UCSD-AML1 (cell line): ENCODE measurements around the gene MAST2.
"Not testable (repeated sequence)": the region's sequence is repeated elsewhere in the genome, so short reads cannot be mapped to it uniquely, and the experiment has no call there.

ENCODE experiments used
- DNase-seq: peaks from one replicate; lab custom pipeline; 2025; ENCODE audit not compliant: unreplicated experiment; lab: John Stamatoyannopoulos, UW

The MAST2 gene

DNA sequence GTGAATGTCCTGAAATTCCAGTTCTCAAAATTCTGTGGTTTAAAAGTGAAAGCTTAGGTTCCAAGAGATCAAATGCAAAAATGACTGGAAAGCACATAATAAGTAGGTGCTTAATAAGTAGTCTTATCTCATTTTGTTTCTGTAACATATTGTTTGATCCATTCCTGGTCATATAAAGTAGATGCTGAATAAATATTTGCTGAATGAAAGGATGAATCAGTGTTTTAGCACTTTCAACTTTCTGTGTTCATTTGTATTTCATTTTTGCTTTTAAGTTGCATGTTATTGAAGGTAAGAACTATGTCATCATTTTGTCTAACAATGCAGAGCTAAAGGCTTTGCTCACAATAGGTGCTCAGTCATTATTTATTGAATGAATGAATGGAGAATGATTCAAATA, 6.3 kb downstream of the MAST2 start:
- DNase-seq: no peak

- no peak for DNase-seq
Observed at GRCh38 chr1:45814776-45815175, 11.4 kb downstream of the MAST2 start.

GRCh38 chr1:45815667-45816458, 12.5 kb downstream of the MAST2 start:
- no peak for DNase-seq

- no peak for DNase-seq
Observed at GRCh38 chr1:45820173-45820572, 16.8 kb downstream of the MAST2 start.

- no peak for DNase-seq
Observed at GRCh38 chr1:45820788-45821187, 17.4 kb downstream of the MAST2 start.

DNA sequence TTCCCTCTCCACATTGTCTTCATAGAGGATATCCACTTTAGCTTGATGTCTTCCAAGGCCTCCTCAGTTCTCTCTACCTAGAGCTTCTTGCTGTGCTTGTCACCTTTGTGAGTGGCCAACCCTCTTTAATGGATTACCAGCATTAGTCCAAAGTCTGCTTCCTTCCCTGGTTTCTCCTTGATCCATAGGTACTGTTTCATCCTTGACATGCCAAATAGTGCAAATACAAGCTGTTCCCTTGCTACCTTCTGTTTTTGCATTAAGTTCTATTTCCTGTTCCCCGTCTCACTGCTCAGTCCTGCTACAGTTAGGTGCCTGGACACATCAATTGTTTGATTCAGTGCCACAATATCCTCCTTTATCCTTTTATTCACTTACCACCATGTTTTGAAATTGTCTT, 19.2 kb downstream of the MAST2 start:
- no peak for DNase-seq

GRCh38 chr1:45824607-45825006, 21.2 kb downstream of the MAST2 start:
- no peak for DNase-seq

DNA sequence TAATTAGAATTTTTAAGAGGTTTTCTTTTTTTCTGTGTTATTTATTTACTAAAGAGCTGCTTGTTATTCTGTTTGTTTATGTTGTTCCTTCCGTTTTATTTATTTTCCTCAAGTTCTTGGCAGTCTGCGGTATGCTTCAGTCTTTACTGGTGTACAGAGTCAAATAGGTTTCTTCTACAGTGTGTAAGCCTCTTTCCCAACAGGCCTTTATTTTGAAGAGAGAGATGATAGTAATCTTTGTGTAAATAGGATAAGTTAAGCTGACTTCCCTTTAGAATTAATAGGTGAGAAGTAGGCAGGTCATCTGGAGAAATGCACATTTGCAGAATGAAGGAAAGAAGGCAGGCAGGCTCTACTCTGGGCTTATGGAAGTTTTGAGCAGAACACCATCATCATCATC, 23.8 kb downstream of the MAST2 start:
- no peak for DNase-seq

DNA sequence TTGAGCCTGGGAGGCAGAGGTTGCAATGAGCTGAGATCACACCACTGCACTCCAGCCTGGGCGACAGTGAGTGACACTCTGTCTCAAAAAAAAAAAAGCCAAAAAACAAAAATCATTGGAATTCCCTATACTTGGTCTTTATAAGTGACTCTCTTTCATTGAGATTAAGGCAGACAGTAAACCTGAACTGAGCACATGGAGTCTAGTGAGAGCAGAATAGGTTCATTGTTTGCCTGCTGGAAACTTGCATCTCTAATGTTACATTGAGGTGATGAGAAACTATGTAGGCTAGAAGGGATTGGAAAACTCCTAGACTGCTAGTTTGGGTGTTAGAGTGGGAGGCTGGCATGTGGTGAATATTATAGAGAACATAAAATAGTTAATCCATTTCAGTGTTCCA, 25.4 kb downstream of the MAST2 start:
- no peak for DNase-seq

GRCh38 chr1:45833361-45833760, 29.9 kb downstream of the MAST2 start:
- no peak for DNase-seq

- DNase-seq: no peak
Observed at GRCh38 chr1:45834689-45835088, 31.3 kb downstream of the MAST2 start.

- DNase-seq: no peak
Observed at GRCh38 chr1:45836451-45836850, 33.0 kb downstream of the MAST2 start.

DNA sequence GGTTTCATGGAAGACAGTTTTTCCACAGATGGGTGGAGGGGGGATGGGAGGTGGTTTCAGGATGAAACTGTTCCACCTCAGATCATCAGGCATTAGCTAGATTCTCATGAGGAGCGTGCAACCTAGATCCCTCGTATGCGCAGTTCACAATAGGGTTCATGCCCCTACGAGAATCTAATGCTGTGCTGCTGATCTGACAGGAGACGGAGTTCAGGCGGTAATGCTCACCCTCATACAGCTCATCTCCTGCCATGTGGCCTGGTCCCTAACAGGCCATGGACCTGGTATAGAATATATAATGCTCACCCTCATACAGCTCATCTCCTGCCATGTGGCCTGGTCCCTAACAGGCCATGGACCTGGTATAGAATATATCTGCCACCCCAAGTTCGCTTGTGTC, 33.4 kb downstream of the MAST2 start:
- DNase-seq: not testable (repeated sequence)

GRCh38 chr1:45838322-45838721, 34.9 kb downstream of the MAST2 start:
- DNase-seq: not testable (repeated sequence)

- no peak for DNase-seq
Observed at GRCh38 chr1:45840704-45841103, 37.3 kb downstream of the MAST2 start.

- no peak for DNase-seq
Observed at GRCh38 chr1:45842786-45843185, 39.4 kb downstream of the MAST2 start.

GRCh38 chr1:45843474-45843905, 40.1 kb downstream of the MAST2 start:
- DNase-seq: no peak

- not testable (repeated sequence) for DNase-seq
Observed at GRCh38 chr1:45844000-45844399, 40.6 kb downstream of the MAST2 start.

- DNase-seq: no peak
Observed at GRCh38 chr1:45846931-45847330, 43.5 kb downstream of the MAST2 start.

DNA sequence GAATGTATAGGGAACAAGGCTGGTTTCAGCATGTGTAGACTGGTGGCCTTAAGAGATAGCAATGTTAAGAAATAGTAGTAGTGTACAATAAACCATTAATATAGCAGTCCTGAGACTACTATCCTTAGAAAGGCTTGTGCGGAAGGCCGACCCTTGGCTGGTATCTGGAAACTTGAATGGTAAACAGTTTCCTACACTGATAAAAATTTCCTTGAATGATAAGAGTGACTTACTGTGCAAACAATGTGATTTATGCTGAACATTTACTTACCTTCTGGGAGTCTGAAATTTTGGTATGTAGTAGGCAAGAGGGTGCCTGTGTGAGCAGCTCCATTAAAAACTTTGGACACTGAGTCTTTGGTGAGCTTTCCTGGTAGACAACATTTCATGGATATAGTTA, 44.7 kb downstream of the MAST2 start:
- DNase-seq: no peak

DNA sequence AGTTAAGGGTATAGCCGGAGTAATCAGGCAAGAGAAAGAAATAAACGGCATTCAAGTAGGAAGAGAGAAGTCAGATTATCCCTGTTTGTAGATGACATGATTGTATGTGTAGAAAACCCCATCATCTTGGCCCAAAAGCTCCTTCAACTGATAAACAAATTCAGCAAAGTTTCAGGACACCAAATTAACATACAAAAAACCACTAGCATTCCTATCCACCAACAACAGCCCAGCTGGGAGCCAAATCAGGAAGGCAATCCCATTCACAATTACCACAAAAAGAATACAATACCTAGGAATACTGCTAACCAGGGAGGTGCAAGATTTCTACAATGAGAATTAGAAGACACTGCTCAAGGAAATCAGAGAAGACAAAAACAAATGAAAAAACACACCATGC, 45.3 kb downstream of the MAST2 start:
- DNase-seq: no peak

- DNase-seq: no peak
Observed at GRCh38 chr1:45850017-45850416, 46.6 kb downstream of the MAST2 start.

DNA sequence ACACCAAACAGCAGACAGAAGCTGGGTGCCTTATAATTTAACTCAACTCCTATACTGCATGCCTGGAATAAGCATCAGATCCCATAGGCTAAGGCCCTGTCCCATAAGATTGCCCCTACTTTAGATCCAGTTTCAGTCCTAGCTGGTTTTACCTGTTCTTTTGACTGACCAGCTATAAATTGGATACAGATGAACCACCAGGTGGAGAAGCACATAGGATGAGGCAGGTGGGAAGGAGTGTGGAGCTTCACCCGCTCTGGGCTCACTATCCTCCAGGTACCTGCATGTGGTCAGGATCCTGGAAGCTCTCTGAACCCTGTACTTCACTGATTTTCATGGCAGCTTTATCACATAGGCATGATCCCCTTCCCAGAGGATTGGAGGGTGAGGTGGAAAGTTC, 51.3 kb downstream of the MAST2 start:
- no peak for DNase-seq
